Activated CD4-positive, alpha-beta T cell treated with anti-CD3 and anti-CD28 coated beads, Interleukin-2, amount 10 ng/mL, durations not matched to agents 7 days and 5 days (primary cell): ENCODE measurements around the gene PRKD2. TPM values are rescaled to one million over a fixed set of nuclear protein-coding genes. Genes with fewer than 3 reads are reported as not detected.

Experiments used
- CTCF ChIA-PET: fragments of 350-600 bp; sonication (Branson Sonifier 250); formaldehyde crosslinking; loops from one replicate; lab custom pipeline; 2021; ENCODE audit warnings: antibody characterized with exemption; lab: Charles Lee
- POLR2A ChIA-PET: fragments of 350-600 bp; sonication (Branson Sonifier 250); formaldehyde crosslinking; loops from one replicate; lab custom pipeline; 2021; ENCODE audit warnings: antibody characterized with exemption; lab: Charles Lee
- DNase-seq: peaks from one replicate; pipeline ENCODE4 v3.0.0-alpha.2; 2020
- H3K27ac Mint-ChIP-seq: one replicate; pipeline ENCODE4 v1.8.0; 2021; ENCODE audit warnings: mild to moderate bottlenecking, moderate library complexity, mixed read lengths
- H3K27me3 Mint-ChIP-seq: one replicate; pipeline ENCODE4 v1.8.0; 2021; ENCODE audit warnings: mixed read lengths
- H3K36me3 Mint-ChIP-seq: one replicate; pipeline ENCODE4 v1.8.0; 2021; ENCODE audit warnings: low read depth, mixed read lengths
- H3K4me1 Mint-ChIP-seq: one replicate; pipeline ENCODE4 v1.8.0; 2021; ENCODE audit warnings: mixed read lengths
- H3K4me3 Mint-ChIP-seq: one replicate; pipeline ENCODE4 v1.8.0; 2021; ENCODE audit warnings: mild to moderate bottlenecking, moderate library complexity, mixed read lengths
- H3K9me3 Mint-ChIP-seq: one replicate; pipeline ENCODE4 v1.8.0; 2021; ENCODE audit warnings: mixed read lengths
- microRNA-seq: library from miRNA; unstranded; fragments of <30 nt; microRNA quantifications from one replicate; pipeline ENCODE4 v1.2.0, GENCODE V29; 2021; ENCODE audit warnings: borderline microRNAs expressed, borderline replicate concordance
- total RNA-seq, 2 experiments: library from RNA; stranded (reverse); gene quantifications; one replicate each; pipeline ENCODE4 v1.2.3, GENCODE V29; 2021

The PRKD2 gene
- total RNA-seq, 2 experiments from 2014 or later, result 175 to 178 TPM

GRCh38 chr19:46625731-46626130, 91.2 kb downstream of the PRKD2 start:
- peaks cover 55% of the 10 kb centered on the region for H3K4me1 Mint-ChIP-seq
- H3K4me3 Mint-ChIP-seq, result no peak overlapping the region
- peaks cover 6% of the 10 kb centered on the region for H3K36me3 Mint-ChIP-seq
- POLR2A ChIA-PET, result no interaction called here
- no peaks in the 10 kb centered on the region for H3K27me3 Mint-ChIP-seq
- H3K9me3 Mint-ChIP-seq, result no peaks in the 10 kb centered on the region
- H3K27ac Mint-ChIP-seq, result peak overlapping the region; percentile 5
- CTCF ChIA-PET, result interaction anchor here (1.6 kb wide), 1 partner anchor 12 kb away, joined by 4 read pairs; no protein-coding TSS in a partner anchor
- DNase-seq, result no peak

GRCh38 chr19:46624958-46625661, 91.8 kb downstream of the PRKD2 start, which contains the start of gene PTGIR:
Gene PTGIR, minus strand, starts transcription at chr19:46625089. Its CDS starts 864 bp downstream, at chr19:46624225.
- ChIA-PET POLR2A (no interaction called here), CTCF (interaction anchor here (0.6 to 1.6 kb wide), 4 partner anchors 9 to 77 kb away, joined by 3 to 4 read pairs (median 4); no protein-coding TSS in a partner anchor)
- H3K36me3 Mint-ChIP-seq, result peaks cover 6% of the 10 kb centered on the region
- H3K27ac Mint-ChIP-seq, result peak within 1 kb of the TSS; percentile 86
- H3K9me3 Mint-ChIP-seq, result no peaks in the 10 kb centered on the region
- peaks cover 61% of the 10 kb centered on the region for H3K4me1 Mint-ChIP-seq
- H3K4me3 Mint-ChIP-seq, result peak within 1 kb of the TSS; percentile 73
- H3K27me3 Mint-ChIP-seq, result no peaks in the 10 kb centered on the region
- peak; percentile 26 for DNase-seq

Small RNAs within 50 kb of the gene (microRNA-seq; reads per million reads assigned to microRNA genes)
- 0.84 reads per million for gene MIR320E

Other genes with a start within 250 kb of the PRKD2 start
- not detected for gene PNMA8A, start 245.6 kb downstream of the PRKD2 start, total RNA-seq
- under 1 TPM; 0.06 to 0.07 TPM for gene PNMA8B, start 221.2 kb downstream of the PRKD2 start, total RNA-seq
- gene CALM3, start 115.8 kb downstream of the PRKD2 start, total RNA-seq, result 100 to 1,000 TPM; 700 to 784 TPM
- gene PTGIR, start 92.0 kb downstream of the PRKD2 start, total RNA-seq, result 10 to 100 TPM; 14.0 to 14.7 TPM
- gene GNG8, start 80.9 kb downstream of the PRKD2 start, total RNA-seq, result not detected
- gene DACT3, start 55.9 kb downstream of the PRKD2 start, total RNA-seq, result under 1 TPM; 0.31 to 0.42 TPM
- gene FKRP, start 28.9 kb upstream of the PRKD2 start, total RNA-seq, result 10 to 100 TPM; 16.9 to 20.5 TPM
- 10 to 100 TPM; 77.9 to 86.4 TPM for gene STRN4, start 29.3 kb upstream of the PRKD2 start, total RNA-seq
- gene SLC1A5, start 71.5 kb upstream of the PRKD2 start, total RNA-seq, result 100 to 1,000 TPM; 104 to 108 TPM
- gene AP2S1, start 133.7 kb upstream of the PRKD2 start, total RNA-seq, result 100 to 1,000 TPM; 130 to 136 TPM
- 10 to 100 TPM; 24.7 to 25.5 TPM for gene ARHGAP35, start 143.9 kb upstream of the PRKD2 start, total RNA-seq